Fibroblast of lung (primary cell): ENCODE measurements around the gene ANKRD13D. TPM values are rescaled to one million over a fixed set of nuclear protein-coding genes. Genes with fewer than 3 reads are reported as not detected.

Experiments
- DNase-seq, 2 donors: peaks; one replicate each; pipeline versions ENCODE4 v3.0.0 to v3.0.0-alpha.2; 2010; ENCODE audit warnings: low read depth in 2 of 2
- H2AFZ ChIP-seq: 2 replicates; pipeline ENCODE4 v1.5.1; 2012; ENCODE audit warnings: low read length, control low read depth, inconsistent platforms
- H3K27ac ChIP-seq: 2 replicates; pipeline ENCODE4 v1.5.1; 2011; ENCODE audit warnings: low read length, control low read depth; ENCODE audit not compliant: insufficient read depth
- H3K27me3 ChIP-seq: 2 replicates; pipeline ENCODE4 v1.5.1; 2011; ENCODE audit warnings: mild to moderate bottlenecking, low read length; ENCODE audit not compliant: control insufficient read depth, insufficient read depth
- H3K36me3 ChIP-seq: 2 replicates; pipeline ENCODE4 v1.5.1; 2011; ENCODE audit warnings: low read length; ENCODE audit not compliant: control insufficient read depth, insufficient read depth
- H3K4me1 ChIP-seq: 2 replicates; pipeline ENCODE4 v1.5.1; 2011; ENCODE audit warnings: low read length; ENCODE audit not compliant: control insufficient read depth, insufficient read depth; ENCODE audit errors: extremely low read depth
- H3K4me2 ChIP-seq: 2 replicates; pipeline ENCODE4 v1.5.1; 2011; ENCODE audit warnings: low read length, control low read depth; ENCODE audit not compliant: insufficient read depth; ENCODE audit errors: extremely low read depth
- H3K4me3 ChIP-seq, 4 experiments: fragments of 200-600 bp in 1 of 4; sonication (generic) in 1 of 4; replicated peaks in 1 of 4; 2 replicates each; pipeline ENCODE4 v1.5.1; 2011 to 2016; ENCODE audit warnings: low read length in 4 of 4, low read depth in 3 of 4, mild to moderate bottlenecking in 3 of 4, control low read depth in 2 of 4, inconsistent platforms in 1 of 4, mixed read lengths in 1 of 4; ENCODE audit not compliant: insufficient read depth in 1 of 4; ENCODE audit errors: control extremely low read depth in 1 of 4
- H3K79me2 ChIP-seq: 2 replicates; pipeline ENCODE4 v1.5.1; 2012; ENCODE audit warnings: mild to moderate bottlenecking, low read length, inconsistent platforms; ENCODE audit not compliant: control insufficient read depth, insufficient read depth
- H3K9ac ChIP-seq: 2 replicates; pipeline ENCODE4 v1.5.1; 2011; ENCODE audit warnings: mild to moderate bottlenecking, low read length, control low read depth; ENCODE audit not compliant: insufficient read depth
- H3K9me3 ChIP-seq: 2 replicates; pipeline ENCODE4 v1.5.1; 2012; ENCODE audit warnings: low read depth, low read length; ENCODE audit not compliant: control insufficient read depth, insufficient read depth
- H4K20me1 ChIP-seq: 2 replicates; pipeline ENCODE4 v1.5.1; 2011; ENCODE audit warnings: low read length; ENCODE audit not compliant: control insufficient read depth, insufficient read depth; ENCODE audit errors: extremely low read depth
- CTCF ChIP-seq, 2 donors: IDR thresholded peaks in 1 of 2; conservative IDR thresholded peaks in 1 of 2; 1 replicate in 1 of 2; 2 replicates in 1 of 2; pipeline ENCODE4 v1.5.1; 2011 to 2012; ENCODE audit warnings: low read length in 2 of 2, control low read depth in 1 of 2, inconsistent platforms in 1 of 2, low read depth in 1 of 2, mild to moderate bottlenecking in 1 of 2
- EZH2 ChIP-seq: IDR thresholded peaks from 2 replicates; pipeline ENCODE4 v1.5.1; 2012; ENCODE audit warnings: low read length, control low read depth, mild to moderate bottlenecking; ENCODE audit errors: missing control alignments
- polyA plus RNA-seq, 2 donors: library from polyadenylated mRNA; depleted of rRNA in 1 of 2; stranded (reverse) in 1 of 2; unstranded in 1 of 2; fragments of >200 nt; gene quantifications; 2 replicates each; pipeline ENCODE4 v1.2.1, GENCODE V29; 2011 to 2012; ENCODE audit warnings: missing spikeins in 1 of 2
- total RNA-seq: library from RNA; depleted of rRNA; stranded (reverse); fragments of >200 nt; gene quantifications from 2 replicates; pipeline ENCODE4 v1.2.1, GENCODE V29; 2014

Gene ANKRD13D
- total and polyA plus RNA-seq, 2 donors (not counting 1 experiment from before 2014, with no cell fraction given) = 11.5 to 45.4 TPM

GRCh38 chr11:67309661-67310061 lies 20.6 kb downstream of the ANKRD13D start:
- Histone ChIP-seq H3K79me2 (no peaks in the 10 kb centered on the region), H3K27ac (no peak overlapping the region), H2AFZ (no peak overlapping the region), H3K27me3 (no peaks in the 10 kb centered on the region), H3K36me3 (peaks cover 2% of the 10 kb centered on the region), H3K4me2 (no peak overlapping the region), H3K9ac (no peak overlapping the region), H3K4me3 (no peak overlapping the region), H3K4me1 (no peaks in the 10 kb centered on the region), H4K20me1 (no peaks in the 10 kb centered on the region), H3K9me3 (no peaks in the 10 kb centered on the region)
- DNase-seq = no peak
- TF ChIP-seq CTCF (conservative IDR thresholded peaks at IDR 0.05 in 1 of 2, IDR thresholded peaks at IDR 0.05 in 1 of 2; ENCODE audit: low read depth in 1 of 2, low read length in 2 of 2) (no peak), EZH2 (no peak)

DNA sequence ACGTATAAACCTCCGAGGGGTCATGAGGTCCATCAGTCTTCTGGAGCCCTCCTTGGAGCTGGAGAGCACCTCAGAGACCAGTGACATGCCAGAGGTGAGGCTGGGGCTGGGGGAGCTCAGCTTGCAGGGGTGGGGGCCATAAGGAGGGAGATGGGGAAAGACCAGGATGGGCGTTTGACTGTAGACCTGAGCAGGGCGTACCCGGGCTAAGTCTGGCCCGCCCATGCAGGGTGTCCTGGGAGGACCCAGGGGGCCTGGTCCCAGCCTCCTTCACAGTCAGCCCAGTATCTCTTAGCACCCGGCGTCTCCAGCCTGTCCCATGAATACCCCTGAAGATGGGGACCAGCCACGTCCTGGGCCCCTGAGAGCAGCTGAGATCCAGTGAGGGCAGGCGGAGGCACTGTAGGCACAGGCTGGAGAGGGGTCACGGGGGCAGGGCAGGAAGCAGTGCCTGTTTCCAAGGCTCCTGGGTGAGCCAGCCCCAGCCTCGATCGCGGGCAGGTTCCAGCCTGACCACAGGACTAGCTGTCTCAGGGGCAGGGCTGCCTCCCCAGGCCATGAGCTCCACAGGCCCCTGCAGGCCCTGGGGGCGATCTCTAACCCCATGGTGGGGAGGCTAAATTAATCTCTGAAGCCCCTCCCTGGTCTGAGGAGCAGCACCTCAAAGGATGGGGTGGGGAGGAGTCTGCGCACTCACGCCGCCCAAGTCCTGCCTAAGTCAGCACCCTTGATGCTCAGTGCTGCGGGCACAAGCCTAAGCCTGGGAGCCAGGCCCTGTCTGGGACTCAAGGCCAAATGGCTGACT lies 21.3 kb downstream of the ANKRD13D start:
- no peaks in the 10 kb centered on the region for H3K4me1 ChIP-seq
- H3K4me2 ChIP-seq = no peak overlapping the region
- H3K9ac ChIP-seq = no peak overlapping the region
- no peaks in the 10 kb centered on the region for H3K27me3 ChIP-seq
- TF ChIP-seq CTCF (conservative IDR thresholded peaks at IDR 0.05 in 1 of 2, IDR thresholded peaks at IDR 0.05 in 1 of 2; ENCODE audit: low read depth in 1 of 2, low read length in 2 of 2) (no peak), EZH2 (no peak)
- H4K20me1 ChIP-seq = no peaks in the 10 kb centered on the region
- peaks cover 2% of the 10 kb centered on the region for H3K36me3 ChIP-seq
- no peak overlapping the region for H3K27ac ChIP-seq
- H3K79me2 ChIP-seq = no peaks in the 10 kb centered on the region
- no peaks in the 10 kb centered on the region for H3K9me3 ChIP-seq
- H3K4me3 ChIP-seq = no peak overlapping the region
- DNase-seq = no peak
- no peak overlapping the region for H2AFZ ChIP-seq

DNA sequence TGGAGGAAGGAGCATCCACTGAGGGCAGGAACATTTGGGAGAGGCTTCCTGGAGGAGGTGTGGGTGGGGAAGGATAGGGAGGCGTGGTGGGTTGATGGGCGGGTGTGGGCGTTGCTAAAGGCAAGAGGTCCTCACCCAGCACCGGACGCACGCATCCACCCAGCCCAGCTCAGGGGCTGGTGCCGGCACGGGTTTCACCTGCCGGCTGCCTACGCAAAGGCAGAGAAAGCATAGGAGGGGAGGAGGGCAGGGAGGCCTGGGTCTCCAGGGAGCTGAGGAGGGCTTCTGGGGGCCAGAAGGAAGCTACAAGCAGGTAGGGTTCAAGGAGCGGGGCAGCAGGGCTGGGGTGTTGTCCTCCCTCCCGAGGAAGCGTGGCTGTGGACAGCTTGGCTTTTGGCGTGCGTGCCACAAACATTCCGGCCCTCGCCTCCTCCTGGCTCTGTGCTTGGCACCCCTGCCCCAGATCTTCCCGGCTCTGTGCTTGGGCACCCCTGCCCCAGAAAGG lies 22.0 kb downstream of the ANKRD13D start:
- TF ChIP-seq CTCF (conservative IDR thresholded peaks at IDR 0.05 in 1 of 2, IDR thresholded peaks at IDR 0.05 in 1 of 2; ENCODE audit: low read depth in 1 of 2, low read length in 2 of 2) = no peak
- TF ChIP-seq EZH2 = no peak
- no peaks in the 10 kb centered on the region for H3K4me1 ChIP-seq
- H3K27ac ChIP-seq = no peak overlapping the region
- no peaks in the 10 kb centered on the region for H3K9me3 ChIP-seq
- H3K4me3 ChIP-seq = no peak overlapping the region
- H3K27me3 ChIP-seq = no peaks in the 10 kb centered on the region
- peaks cover 2% of the 10 kb centered on the region for H3K36me3 ChIP-seq
- no peaks in the 10 kb centered on the region for H4K20me1 ChIP-seq
- no peak overlapping the region for H3K9ac ChIP-seq
- no peak overlapping the region for H2AFZ ChIP-seq
- H3K79me2 ChIP-seq = no peaks in the 10 kb centered on the region
- H3K4me2 ChIP-seq = no peak overlapping the region
- no peak for DNase-seq
